ENCODE measurements around the gene RAPH1.

RAPH1 gene

GRCh38 chr2:203360833-203361430, 174.2 kb downstream of the RAPH1 start:
- DNase-seq (ENCODE audit: low read depth) = no peak

- DNase-seq (ENCODE audit: low read depth) = no peak
Observed at GRCh38 chr2:203359450-203359849, 175.7 kb downstream of the RAPH1 start.

- DNase-seq (ENCODE audit: low read depth) = no peak
Observed at GRCh38 chr2:203354966-203355365, 180.1 kb downstream of the RAPH1 start.

GRCh38 chr2:203352604-203353255, 182.4 kb downstream of the RAPH1 start:
- DNase-seq (ENCODE audit: low read depth) = no peak

- no peak for DNase-seq (ENCODE audit: low read depth)
Observed at GRCh38 chr2:203347375-203347774, 187.7 kb downstream of the RAPH1 start.

- DNase-seq (ENCODE audit: low read depth) = no peak
Observed at GRCh38 chr2:203346612-203347011, 188.5 kb downstream of the RAPH1 start.

- DNase-seq (ENCODE audit: low read depth) = no peak
Observed at GRCh38 chr2:203344667-203345066, 190.4 kb downstream of the RAPH1 start.

Data from iris pigment epithelial cell (primary cell).